RCC 7860 (cell line): ENCODE results near the gene CT45A8.
"Not testable (repeated sequence)": the region's sequence is repeated elsewhere in the genome, so short reads cannot be mapped to it uniquely, and the experiment has no call there.

Source experiments
- DNase-seq: peaks from one replicate; pipeline ENCODE4 v3.0.0-alpha.2; 2015; ENCODE audit warnings: low spot score
- FAIRE-seq: peaks from 2 replicates; lab custom pipeline; 2012; peaks lifted over from hg19 to GRCh38; lab: Jason Lieb, UNC

CT45A8 gene

GRCh38 chrX:135854438-135854837 lies at the start of gene CT45A8:
Gene CT45A8 (minus strand): TSS chrX:135854538. CDS start chrX:135850783, 3,755 bp downstream.
- not testable (repeated sequence) for DNase-seq, FAIRE-seq

- DNase-seq (no peak), FAIRE-seq (no peak)
Observed at GRCh38 chrX:135893294-135893817, 39.0 kb upstream of the CT45A8 start, which contains the start of the genes CT45A10 and SAGE1. Gene CT45A10 (minus strand): TSS chrX:135893444. CDS start chrX:135885344, 8,100 bp downstream. Gene SAGE1 (plus strand): TSS chrX:135893716. CDS start chrX:135896243, 2,527 bp downstream.

- no peak for FAIRE-seq
- no peak for DNase-seq
Observed at GRCh38 chrX:135892781-135893180, 38.4 kb upstream of the CT45A8 start.

GRCh38 chrX:135890087-135890585 lies 35.8 kb upstream of the CT45A8 start:
- DNase-seq (no peak), FAIRE-seq (no peak)

GRCh38 chrX:135888976-135889375 lies 34.6 kb upstream of the CT45A8 start:
- FAIRE-seq, DNase-seq: not testable (repeated sequence)

- FAIRE-seq, DNase-seq: not testable (repeated sequence)
Observed at GRCh38 chrX:135888230-135888629, 33.9 kb upstream of the CT45A8 start.

- not testable (repeated sequence) for FAIRE-seq, DNase-seq
Observed at GRCh38 chrX:135882741-135883140, 28.4 kb upstream of the CT45A8 start.

- FAIRE-seq, DNase-seq: not testable (repeated sequence)
Observed at GRCh38 chrX:135871712-135872111, 17.4 kb upstream of the CT45A8 start, which contains the start of gene CT45A9. Gene CT45A9 (minus strand): TSS chrX:135871812. CDS start chrX:135868061, 3,751 bp downstream.

- not testable (repeated sequence) for FAIRE-seq
Observed at GRCh38 chrX:135837180-135837579, 17.2 kb downstream of the CT45A8 start, which contains the start of gene CT45A7. Gene CT45A7 (minus strand): TSS chrX:135837280. CDS start chrX:135833533, 3,747 bp downstream.

GRCh38 chrX:135819912-135820311 lies 34.4 kb downstream of the CT45A8 start, which contains the start of gene CT45A2:
Gene CT45A2 (minus strand): TSS chrX:135820012. CDS start chrX:135816265, 3,747 bp downstream.
- not testable (repeated sequence) for DNase-seq, FAIRE-seq

More at GRCh38 chrX:135837180-135837579, 17.2 kb downstream of the CT45A8 start, which contains the start of gene CT45A7:
- not testable (repeated sequence) for DNase-seq

- DNase-seq, FAIRE-seq: not testable (repeated sequence)
Observed at GRCh38 chrX:135802687-135803086, 51.7 kb downstream of the CT45A8 start, which contains the start of gene CT45A6. Gene CT45A6 (minus strand): TSS chrX:135802787. CDS start chrX:135798993, 3,794 bp downstream.
